Kidney epithelial cell (primary cell): ENCODE measurements around the gene MLEC. TPM values are rescaled to one million over a fixed set of nuclear protein-coding genes. Genes with fewer than 3 reads are reported as not detected.

ENCODE experiments used
- DNase-seq: peaks from one replicate; pipeline ENCODE4 v3.0.0-alpha.2; 2010; ENCODE audit warnings: low read depth
- H3K27me3 ChIP-seq: 2 replicates; pipeline ENCODE4 v1.6.0; 2011; ENCODE audit warnings: low read length; ENCODE audit not compliant: control insufficient read depth, insufficient read depth
- H3K36me3 ChIP-seq: 2 replicates; pipeline ENCODE4 v1.5.1; 2011; ENCODE audit warnings: low read length; ENCODE audit not compliant: control insufficient read depth, insufficient read depth
- H3K4me3 ChIP-seq: 2 replicates; pipeline ENCODE4 v1.5.1; 2011; ENCODE audit warnings: low read depth, mild to moderate bottlenecking, control low read depth, low read length
- total RNA-seq: library from RNA; depleted of rRNA; stranded (reverse); fragments of >200 nt; gene quantifications from 2 replicates; pipeline ENCODE4 v1.2.3, GENCODE V29; 2015
- TF ChIP-seq, protein P1 (sequence below): IDR thresholded peaks from 2 replicates; pipeline ENCODE4 v1.5.1; 2011; ENCODE audit warnings: mild to moderate bottlenecking, moderate library complexity, low read length, control low read depth, inconsistent platforms; ENCODE audit not compliant: insufficient read depth, poor library complexity, severe bottlenecking

The MLEC gene
- total RNA-seq, 1 donor from 2014 or later = 82.3 TPM

DNA sequence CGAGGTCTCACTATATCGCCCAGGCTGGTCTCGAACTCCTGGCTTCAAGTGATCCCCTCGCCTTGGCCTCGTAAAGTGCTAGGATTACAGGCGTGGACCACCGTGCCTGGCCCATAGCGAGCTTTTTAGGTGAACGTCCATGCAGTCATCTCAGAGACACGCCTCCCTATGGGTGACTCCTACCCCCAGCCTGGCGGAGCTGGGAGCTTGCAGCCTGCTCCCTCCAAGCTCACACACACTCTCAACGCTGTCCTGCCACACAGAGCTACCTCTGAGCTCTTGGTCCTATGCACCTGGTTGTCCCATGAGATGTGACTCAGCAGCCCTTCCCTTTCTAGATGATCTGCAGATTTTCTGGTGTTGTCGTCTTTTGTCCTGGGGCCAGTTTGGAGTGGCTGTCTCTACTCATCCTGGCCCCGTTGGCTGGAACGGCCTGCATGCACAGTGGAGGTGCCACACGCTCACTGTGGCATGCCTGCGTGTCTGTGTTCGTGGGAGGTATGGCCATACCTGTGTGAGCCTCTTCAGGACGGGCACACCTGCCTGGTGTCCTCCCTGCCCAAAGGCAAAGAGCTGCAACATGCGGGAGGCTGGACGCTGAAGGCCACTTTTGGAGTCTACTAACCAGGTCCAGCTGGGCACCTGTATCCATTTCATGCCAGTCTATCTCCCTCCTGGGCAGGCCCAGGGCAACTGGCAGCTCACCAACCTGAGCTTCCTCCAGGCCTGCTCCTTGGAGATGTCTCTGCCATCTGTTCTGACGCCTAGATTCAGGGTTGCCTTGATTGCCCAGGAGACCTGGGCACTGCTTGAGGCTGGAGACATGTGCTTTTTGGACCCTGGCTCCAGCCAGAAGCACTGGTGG lies 28.4 kb upstream of the MLEC start:
- no peaks in the 10 kb centered on the region for H3K36me3 ChIP-seq
- DNase-seq = no peak
- TF ChIP-seq, protein P1, sequence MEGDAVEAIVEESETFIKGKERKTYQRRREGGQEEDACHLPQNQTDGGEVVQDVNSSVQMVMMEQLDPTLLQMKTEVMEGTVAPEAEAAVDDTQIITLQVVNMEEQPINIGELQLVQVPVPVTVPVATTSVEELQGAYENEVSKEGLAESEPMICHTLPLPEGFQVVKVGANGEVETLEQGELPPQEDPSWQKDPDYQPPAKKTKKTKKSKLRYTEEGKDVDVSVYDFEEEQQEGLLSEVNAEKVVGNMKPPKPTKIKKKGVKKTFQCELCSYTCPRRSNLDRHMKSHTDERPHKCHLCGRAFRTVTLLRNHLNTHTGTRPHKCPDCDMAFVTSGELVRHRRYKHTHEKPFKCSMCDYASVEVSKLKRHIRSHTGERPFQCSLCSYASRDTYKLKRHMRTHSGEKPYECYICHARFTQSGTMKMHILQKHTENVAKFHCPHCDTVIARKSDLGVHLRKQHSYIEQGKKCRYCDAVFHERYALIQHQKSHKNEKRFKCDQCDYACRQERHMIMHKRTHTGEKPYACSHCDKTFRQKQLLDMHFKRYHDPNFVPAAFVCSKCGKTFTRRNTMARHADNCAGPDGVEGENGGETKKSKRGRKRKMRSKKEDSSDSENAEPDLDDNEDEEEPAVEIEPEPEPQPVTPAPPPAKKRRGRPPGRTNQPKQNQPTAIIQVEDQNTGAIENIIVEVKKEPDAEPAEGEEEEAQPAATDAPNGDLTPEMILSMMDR = no peak

DNA sequence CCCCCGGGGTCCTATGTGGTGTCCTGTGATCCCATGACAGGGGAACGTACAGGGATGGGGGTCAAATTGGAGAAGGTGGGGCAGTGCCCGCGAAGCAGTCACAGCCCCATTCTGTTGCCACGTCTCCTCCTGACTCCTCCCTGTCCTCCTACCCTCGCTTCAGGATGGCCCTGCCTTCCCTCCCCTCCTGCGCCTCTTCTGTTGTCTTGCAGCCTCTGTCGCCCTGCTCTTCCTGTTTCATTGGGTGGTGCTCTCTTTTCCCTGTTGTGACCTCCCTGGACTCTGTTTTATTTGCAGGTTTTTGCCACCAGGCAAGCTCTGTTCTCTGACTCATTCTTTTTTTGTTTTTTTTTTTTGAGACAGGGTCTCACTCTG lies 27.8 kb upstream of the MLEC start:
- H3K36me3 ChIP-seq = no peaks in the 10 kb centered on the region
- H3K4me3 ChIP-seq = no peak overlapping the region
- H3K27me3 ChIP-seq = peaks cover 8% of the 10 kb centered on the region
- no peak for DNase-seq
- TF ChIP-seq, protein P1 = no peak

More for the DNA sequence above, 28.4 kb upstream of the MLEC start:
- peaks cover 8% of the 10 kb centered on the region for H3K27me3 ChIP-seq
- no peak overlapping the region for H3K4me3 ChIP-seq

DNA sequence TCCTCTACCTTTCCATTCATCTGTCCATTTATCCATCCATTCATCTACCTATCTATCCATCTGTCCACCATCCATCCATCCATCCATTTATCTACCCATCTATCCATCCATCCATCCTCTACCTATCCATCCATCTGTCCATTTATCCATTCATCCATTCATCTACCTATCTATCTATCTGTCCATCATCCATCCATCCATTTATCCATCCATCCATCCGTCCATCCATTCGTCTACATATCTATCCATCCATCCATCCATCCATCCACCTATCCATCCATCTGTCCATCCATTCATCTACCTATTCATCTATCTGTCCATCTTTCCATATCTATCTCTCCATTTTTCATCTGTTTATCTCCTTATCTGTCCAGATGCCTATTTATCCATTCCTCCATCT lies 25.5 kb upstream of the MLEC start:
- no peak for DNase-seq
- TF ChIP-seq, protein P1 = no peak
- H3K4me3 ChIP-seq = no peak overlapping the region
- no peaks in the 10 kb centered on the region for H3K36me3 ChIP-seq
- peaks cover 8% of the 10 kb centered on the region for H3K27me3 ChIP-seq

DNA sequence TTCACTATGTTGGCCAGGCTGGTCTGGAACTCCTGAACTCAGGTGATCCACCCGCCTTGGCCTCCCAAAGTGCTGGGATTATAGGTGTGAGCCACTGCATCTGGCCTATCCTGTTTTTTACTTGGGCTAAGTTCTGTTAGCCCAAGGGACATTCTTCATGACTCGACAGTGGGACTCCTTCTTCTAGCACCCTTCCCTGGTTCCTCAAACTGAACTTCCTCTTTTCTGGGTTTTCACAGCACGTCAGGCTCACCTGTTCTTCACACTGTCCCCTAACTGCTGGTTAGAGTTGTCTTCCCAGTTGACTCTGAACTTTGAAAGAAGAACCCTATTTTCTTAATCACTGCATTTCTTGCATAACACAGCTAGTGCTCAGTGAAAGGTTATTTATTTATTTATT lies 24.1 kb upstream of the MLEC start:
- Histone ChIP-seq H3K4me3 (no peak overlapping the region), H3K36me3 (no peaks in the 10 kb centered on the region), H3K27me3 (peaks cover 8% of the 10 kb centered on the region)
- no peak for DNase-seq
- TF ChIP-seq, protein P1 = no peak

DNA sequence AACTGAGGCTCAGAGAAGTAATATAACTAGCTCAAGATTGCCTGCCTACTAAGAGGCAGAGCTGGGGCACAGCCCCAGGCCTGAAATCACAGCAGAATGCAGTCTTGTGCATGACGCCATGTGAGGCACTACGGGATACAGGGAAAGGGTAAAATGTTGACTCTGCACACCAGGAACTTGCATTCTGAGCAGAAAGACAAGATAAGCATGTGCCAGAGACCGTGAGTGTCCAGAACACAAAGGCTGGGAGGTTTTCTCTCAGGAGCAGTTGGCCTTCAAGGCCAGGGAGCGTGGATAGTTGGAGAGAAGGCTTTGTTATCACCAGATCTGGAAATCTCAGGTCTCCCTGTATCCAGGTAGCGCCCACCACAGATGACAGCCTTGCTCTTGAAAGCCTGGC lies 23.2 kb upstream of the MLEC start:
- Histone ChIP-seq H3K4me3 (no peak overlapping the region), H3K36me3 (no peaks in the 10 kb centered on the region), H3K27me3 (peaks cover 2% of the 10 kb centered on the region)
- DNase-seq = no peak
- TF ChIP-seq, protein P1 = no peak
